M059J (cell line): ENCODE data around the gene PSMB8. TPM values are rescaled to one million over a fixed set of nuclear protein-coding genes. Genes with fewer than 3 reads are reported as not detected.
A peak's percentile ranks its signal among the peaks of the same experiment; 100 is the strongest.

Source experiments
- DNase-seq: peaks from one replicate; pipeline ENCODE4 v3.0.0-alpha.2; 2012; ENCODE audit warnings: low read depth
- total RNA-seq: library from RNA; depleted of rRNA; stranded (reverse); fragments of >200 nt; shearing (Covaris generic); gene quantifications from 2 replicates; pipeline ENCODE4 v1.2.3, GENCODE V29; 2014

The PSMB8 gene
- total RNA-seq, 1 experiment from 2014 or later = 427 TPM

- no peak for DNase-seq
Observed at GRCh38 chr6:32857156-32857891, 13.5 kb upstream of the PSMB8 start.

GRCh38 chr6:32855467-32856174 is 11.8 kb upstream of the PSMB8 start:
- no peak for DNase-seq

GRCh38 chr6:32854376-32855178 is 10.7 kb upstream of the PSMB8 start:
- DNase-seq = peak; percentile 75

GRCh38 chr6:32853541-32854375 is 9.9 kb upstream of the PSMB8 start, which contains the start of the genes PSMB9 and TAP1:
Gene PSMB9, plus strand, starts transcription at chr6:32854192. Its CDS starts 38 bp downstream, at chr6:32854230.
Gene TAP1, minus strand, starts transcription at chr6:32853704. Its CDS starts 68 bp downstream, at chr6:32853636.
- DNase-seq = peak; percentile 97

GRCh38 chr6:32852844-32853540 is 9.1 kb upstream of the PSMB8 start:
- peak; percentile 56 for DNase-seq

GRCh38 chr6:32852018-32852843 is 8.4 kb upstream of the PSMB8 start:
- DNase-seq = peak; percentile 61

GRCh38 chr6:32851025-32851424 is 7.2 kb upstream of the PSMB8 start:
- DNase-seq = no peak

GRCh38 chr6:32849126-32849525 is 5.3 kb upstream of the PSMB8 start:
- DNase-seq = no peak

GRCh38 chr6:32847795-32848194 is 3.9 kb upstream of the PSMB8 start:
- no peak for DNase-seq

GRCh38 chr6:32847004-32847403 is 3.2 kb upstream of the PSMB8 start:
- DNase-seq = no peak

- peak; percentile 65 for DNase-seq
Observed at GRCh38 chr6:32845384-32845884, 1.6 kb upstream of the PSMB8 start.

GRCh38 chr6:32844839-32845383 is 1.1 kb upstream of the PSMB8 start:
- no peak for DNase-seq

GRCh38 chr6:32843331-32843978 is 392 bp downstream of the PSMB8 start:
- peak; percentile 36 for DNase-seq

GRCh38 chr6:32842690-32843089 is 1.2 kb downstream of the PSMB8 start:
- DNase-seq = no peak

GRCh38 chr6:32842021-32842650 is 1.7 kb downstream of the PSMB8 start:
- no peak for DNase-seq

- DNase-seq = no peak
Observed at GRCh38 chr6:32840604-32841246, 3.1 kb downstream of the PSMB8 start.

GRCh38 chr6:32839356-32839755 is 4.5 kb downstream of the PSMB8 start:
- DNase-seq = no peak
